HCT116 (cell line): ENCODE measurements around the gene NCAN. TPM values are rescaled to one million over a fixed set of nuclear protein-coding genes. Genes with fewer than 3 reads are reported as not detected.

Source experiments
- ATAC-seq: fragments of 200-7000 bp; cut with Tn5 transposase; 2 replicates; pipeline ENCODE4 v1.9.1; 2020; ENCODE audit warnings: mild to moderate bottlenecking, moderate library complexity
- BruUV-seq: library from RNA; stranded (reverse); fragments of 400-500 nt; replicated peaks from 2 replicates; lab custom pipeline; 2021; lab: Mats Ljungman, UMichigan
- CTCF ChIA-PET: fragments of 300-600 bp; sonication (Branson Sonifier 250); formaldehyde crosslinking; loops from one replicate; lab custom pipeline; 2021; ENCODE audit warnings: antibody characterized with exemption; lab: Charles Lee
- POLR2A ChIA-PET: fragments of 300-600, 350-600 bp; sonication (Branson Sonifier 250); formaldehyde crosslinking; loops from one replicate; lab custom pipeline; 2021; ENCODE audit warnings: antibody characterized with exemption; lab: Charles Lee
- RAD21 ChIA-PET, 2 experiments: fragments of 300-600 bp; sonication (Branson Sonifier 250); formaldehyde crosslinking; loops; one replicate each; lab custom pipeline; 2023; ENCODE audit warnings: low total read pairs in 2 of 2; ENCODE audit not compliant: uncharacterized antibody in 2 of 2, unreplicated experiment in 2 of 2, low non-redundant PET in 1 of 2; lab: Charles Lee
- DNase-seq: peaks from one replicate; pipeline ENCODE4 v3.0.0-alpha.2; 2010; ENCODE audit warnings: low read depth, low spot score
- H2AFZ ChIP-seq: fragments of 200-600 bp; shearing (Covaris generic), sonication (generic); 2 replicates; pipeline ENCODE4 v1.6.1; 2017; ENCODE audit warnings: low read depth, mixed run types, mixed read lengths, antibody characterized with exemption, low read length; ENCODE audit not compliant: poor library complexity, severe bottlenecking
- H3K27ac ChIP-seq: 2 replicates; pipeline ENCODE4 v1.5.1; 2012; ENCODE audit warnings: low read depth, low read length
- H3K27me3 ChIP-seq: fragments of 200-600 bp; sonication (generic); 2 replicates; pipeline ENCODE4 v1.6.1; 2016; ENCODE audit warnings: mixed run types, low read length, mixed read lengths; ENCODE audit not compliant: insufficient read depth
- H3K36me3 ChIP-seq, 2 experiments: fragments of 200-500 bp in 1 of 2; fragments of 200-600 bp in 1 of 2; sonication (Bioruptor generic) in 1 of 2; sonication (generic) in 1 of 2; 2 replicates each; pipeline versions ENCODE4 v1.5.1 to v1.6.1; 2014 to 2016; ENCODE audit warnings: low read length in 2 of 2, inconsistent platforms in 1 of 2, mixed read lengths in 1 of 2, mixed run types in 1 of 2; ENCODE audit not compliant: insufficient read depth in 2 of 2, control insufficient read depth in 1 of 2
- H3K4me1 ChIP-seq, 2 experiments: fragments of 200-600 bp in 1 of 2; sonication (generic) in 1 of 2; 2 replicates each; pipeline versions ENCODE4 v1.5.1 to v1.6.1; 2012 to 2017; ENCODE audit warnings: low read length in 2 of 2, inconsistent platforms in 1 of 2, mild to moderate bottlenecking in 1 of 2, mixed read lengths in 1 of 2, mixed run types in 1 of 2, moderate library complexity in 1 of 2; ENCODE audit not compliant: insufficient read depth in 2 of 2, control insufficient read depth in 1 of 2
- H3K4me2 ChIP-seq: fragments of 200-600 bp; sonication (generic); 2 replicates; pipeline ENCODE4 v1.6.1; 2017; ENCODE audit warnings: mixed run types, low read length, mixed read lengths
- H3K4me3 ChIP-seq, 2 experiments: fragments of 200-600 bp in 1 of 2; sonication (generic) in 1 of 2; replicated peaks in 1 of 2; 2 replicates each; pipeline ENCODE4 v1.5.1; 2011 to 2016; ENCODE audit warnings: low read length in 2 of 2, control low read depth in 1 of 2, low read depth in 1 of 2, mild to moderate bottlenecking in 1 of 2, mixed read lengths in 1 of 2, mixed run types in 1 of 2
- H3K79me2 ChIP-seq: fragments of 200-600 bp; sonication (generic); 2 replicates; pipeline ENCODE4 v1.6.1; 2017; ENCODE audit warnings: mild to moderate bottlenecking, mixed run types, low read length, moderate library complexity, mixed read lengths; ENCODE audit not compliant: insufficient read depth
- H3K9ac ChIP-seq: fragments of 200-600 bp; sonication (generic); 2 replicates; pipeline ENCODE4 v1.6.1; 2016; ENCODE audit warnings: low read length, mixed read lengths
- H3K9me2 ChIP-seq: fragments of 200-600 bp; sonication (generic), shearing (Covaris generic); 2 replicates; pipeline ENCODE4 v1.6.1; 2017; ENCODE audit warnings: mixed run types, mild to moderate bottlenecking, moderate library complexity; ENCODE audit not compliant: insufficient read depth
- H3K9me3 ChIP-seq, 2 experiments: fragments of 200-500 bp in 1 of 2; fragments of 200-600 bp in 1 of 2; sonication (Bioruptor generic) in 1 of 2; sonication (generic) in 1 of 2; 2 replicates each; pipeline ENCODE4 v1.6.1; 2014 to 2017; ENCODE audit warnings: low read length in 2 of 2, mixed read lengths in 2 of 2, inconsistent platforms in 1 of 2, low read depth in 1 of 2, mild to moderate bottlenecking in 1 of 2, mixed run types in 1 of 2, moderate library complexity in 1 of 2; ENCODE audit not compliant: control insufficient read depth in 1 of 2, insufficient read depth in 1 of 2
- H4K20me1 ChIP-seq: fragments of 200-600 bp; sonication (generic), shearing (Covaris generic); 2 replicates; pipeline ENCODE4 v1.6.1; 2017; ENCODE audit warnings: mixed run types, mild to moderate bottlenecking, moderate library complexity; ENCODE audit not compliant: insufficient read depth
- CBX3 ChIP-seq: IDR thresholded peaks from 2 replicates; pipeline ENCODE4 v1.6.1; 2012; ENCODE audit warnings: low read depth
- CEBPB ChIP-seq: IDR thresholded peaks from 2 replicates; pipeline ENCODE4 v1.6.1; 2012; ENCODE audit warnings: low read depth
- ELF1 ChIP-seq: IDR thresholded peaks from 2 replicates; pipeline ENCODE4 v1.6.1; 2012; ENCODE audit warnings: low read depth, borderline replicate concordance
- EZH2 ChIP-seq: fragments of 200-600 bp; sonication (generic); IDR thresholded peaks from 2 replicates; pipeline ENCODE4 v1.6.1; 2017; ENCODE audit warnings: antibody characterized with exemption, mixed run types
- FOSL1 ChIP-seq: IDR thresholded peaks from 2 replicates; pipeline ENCODE4 v1.6.1; 2012; ENCODE audit warnings: low read depth
- JUND ChIP-seq: IDR thresholded peaks from 2 replicates; pipeline ENCODE4 v1.6.1; 2012
- MAX ChIP-seq: IDR thresholded peaks from 2 replicates; pipeline ENCODE4 v1.6.1; 2012
- POLR2A ChIP-seq: IDR thresholded peaks from 2 replicates; pipeline ENCODE4 v1.7.0; 2011; ENCODE audit warnings: borderline replicate concordance; ENCODE audit not compliant: insufficient read depth, insufficient read length; ENCODE audit errors: extremely low read depth
- POLR2AphosphoS5 ChIP-seq: IDR thresholded peaks from 2 replicates; pipeline ENCODE4 v1.6.1; 2011; ENCODE audit warnings: mild to moderate bottlenecking, low read depth, low read length, moderate library complexity
- RAD21 ChIP-seq: IDR thresholded peaks from 2 replicates; pipeline ENCODE4 v1.6.1; 2012; ENCODE audit warnings: low read depth, mild to moderate bottlenecking
- SIN3A ChIP-seq: IDR thresholded peaks from 2 replicates; pipeline ENCODE4 v1.6.1; 2012; ENCODE audit warnings: low read depth
- SP1 ChIP-seq: IDR thresholded peaks from 2 replicates; pipeline ENCODE4 v1.6.1; 2012; ENCODE audit warnings: low read depth
- SRF ChIP-seq: IDR thresholded peaks from 2 replicates; pipeline ENCODE4 v1.6.1; 2012; ENCODE audit warnings: low read depth
- YY1 ChIP-seq: IDR thresholded peaks from 2 replicates; pipeline ENCODE4 v1.6.1; 2011; ENCODE audit warnings: low read length, low read depth, moderate library complexity, mild to moderate bottlenecking; ENCODE audit not compliant: insufficient replicate concordance; ENCODE audit errors: extremely low read depth
- ZBTB33 ChIP-seq: IDR thresholded peaks from 2 replicates; pipeline ENCODE4 v1.6.1; 2011; ENCODE audit warnings: mild to moderate bottlenecking, low read length, moderate library complexity; ENCODE audit not compliant: insufficient replicate concordance; ENCODE audit errors: extremely low read depth
- ZFX ChIP-seq: fragments of 450-650 bp; IDR thresholded peaks from 2 replicates; pipeline ENCODE4 v1.6.1; 2017
- intact Hi-C: fragments of 100-400 bp; cut with micrococcal nuclease; formaldehyde crosslinking; loops from 2 replicates; pipeline ENCODE4 v1.10.0; 2022
- total RNA-seq: library from RNA; stranded (reverse); gene quantifications from one replicate; pipeline ENCODE4 v1.2.1, GENCODE V29; 2021; ENCODE audit not compliant: unreplicated experiment
- TF ChIP-seq, protein P1 (sequence below): IDR thresholded peaks from 2 replicates; pipeline ENCODE4 v1.6.1; 2012; ENCODE audit warnings: low read depth
- TF ChIP-seq, protein P2 (sequence below): IDR thresholded peaks from 2 replicates; pipeline ENCODE4 v1.6.1; 2012
- TF ChIP-seq, protein P3 (sequence below), 3 experiments: fragments of 200-600 bp in 1 of 3; sonication (generic) in 1 of 3; IDR thresholded peaks in 2 of 3; conservative IDR thresholded peaks in 1 of 3; 2 replicates each; pipeline ENCODE4 v1.5.1; 2012 to 2017; ENCODE audit warnings: low read depth in 2 of 3, low read length in 2 of 3, antibody characterized with exemption in 1 of 3, borderline replicate concordance in 1 of 3, control low read depth in 1 of 3, mild to moderate bottlenecking in 1 of 3, mixed read lengths in 1 of 3, mixed run types in 1 of 3, moderate library complexity in 1 of 3; ENCODE audit not compliant: insufficient read depth in 1 of 3

Gene NCAN
- total RNA-seq, 1 experiment from 2014 or later, result 0.07 TPM

- ChIA-PET POLR2A (interaction anchor here (0.7 to 2.1 kb wide), 2 partner anchors 11 kb away, joined by 3 to 15 read pairs; partner anchors contain the start of gene NR2C2AP), CTCF (interaction anchor here (1.0 to 1.3 kb wide), 4 partner anchors 17 to 151 kb away, joined by 4 to 7 read pairs (median 4); no protein-coding TSS in a partner anchor)
- H3K4me3 ChIP-seq, result peak within 1 kb of the TSS; percentile 98 to 99
- TF ChIP-seq SP1 (peak; percentile 68), SRF (no peak), ZFX (peak; percentile 20; the same call in 1 of the 2 replicates), EZH2 (no peak), RAD21 (no peak), FOSL1 (no peak), POLR2AphosphoS5 (peak; percentile 60), ZBTB33 (peak; percentile 33), MAX (peak; percentile 85), CBX3 (no peak), CEBPB (no peak), YY1 (peak; percentile 72), POLR2A (peak; percentile 63), JUND (no peak), SIN3A (peak; percentile 54; the same call in 1 of the 2 replicates), ELF1 (no peak; the same call in 1 of the 2 replicates)
- TF ChIP-seq, protein P1, sequence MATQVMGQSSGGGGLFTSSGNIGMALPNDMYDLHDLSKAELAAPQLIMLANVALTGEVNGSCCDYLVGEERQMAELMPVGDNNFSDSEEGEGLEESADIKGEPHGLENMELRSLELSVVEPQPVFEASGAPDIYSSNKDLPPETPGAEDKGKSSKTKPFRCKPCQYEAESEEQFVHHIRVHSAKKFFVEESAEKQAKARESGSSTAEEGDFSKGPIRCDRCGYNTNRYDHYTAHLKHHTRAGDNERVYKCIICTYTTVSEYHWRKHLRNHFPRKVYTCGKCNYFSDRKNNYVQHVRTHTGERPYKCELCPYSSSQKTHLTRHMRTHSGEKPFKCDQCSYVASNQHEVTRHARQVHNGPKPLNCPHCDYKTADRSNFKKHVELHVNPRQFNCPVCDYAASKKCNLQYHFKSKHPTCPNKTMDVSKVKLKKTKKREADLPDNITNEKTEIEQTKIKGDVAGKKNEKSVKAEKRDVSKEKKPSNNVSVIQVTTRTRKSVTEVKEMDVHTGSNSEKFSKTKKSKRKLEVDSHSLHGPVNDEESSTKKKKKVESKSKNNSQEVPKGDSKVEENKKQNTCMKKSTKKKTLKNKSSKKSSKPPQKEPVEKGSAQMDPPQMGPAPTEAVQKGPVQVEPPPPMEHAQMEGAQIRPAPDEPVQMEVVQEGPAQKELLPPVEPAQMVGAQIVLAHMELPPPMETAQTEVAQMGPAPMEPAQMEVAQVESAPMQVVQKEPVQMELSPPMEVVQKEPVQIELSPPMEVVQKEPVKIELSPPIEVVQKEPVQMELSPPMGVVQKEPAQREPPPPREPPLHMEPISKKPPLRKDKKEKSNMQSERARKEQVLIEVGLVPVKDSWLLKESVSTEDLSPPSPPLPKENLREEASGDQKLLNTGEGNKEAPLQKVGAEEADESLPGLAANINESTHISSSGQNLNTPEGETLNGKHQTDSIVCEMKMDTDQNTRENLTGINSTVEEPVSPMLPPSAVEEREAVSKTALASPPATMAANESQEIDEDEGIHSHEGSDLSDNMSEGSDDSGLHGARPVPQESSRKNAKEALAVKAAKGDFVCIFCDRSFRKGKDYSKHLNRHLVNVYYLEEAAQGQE, result no peak
- TF ChIP-seq, protein P2, sequence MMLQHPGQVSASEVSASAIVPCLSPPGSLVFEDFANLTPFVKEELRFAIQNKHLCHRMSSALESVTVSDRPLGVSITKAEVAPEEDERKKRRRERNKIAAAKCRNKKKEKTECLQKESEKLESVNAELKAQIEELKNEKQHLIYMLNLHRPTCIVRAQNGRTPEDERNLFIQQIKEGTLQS, result no peak
- TF ChIP-seq, protein P3, sequence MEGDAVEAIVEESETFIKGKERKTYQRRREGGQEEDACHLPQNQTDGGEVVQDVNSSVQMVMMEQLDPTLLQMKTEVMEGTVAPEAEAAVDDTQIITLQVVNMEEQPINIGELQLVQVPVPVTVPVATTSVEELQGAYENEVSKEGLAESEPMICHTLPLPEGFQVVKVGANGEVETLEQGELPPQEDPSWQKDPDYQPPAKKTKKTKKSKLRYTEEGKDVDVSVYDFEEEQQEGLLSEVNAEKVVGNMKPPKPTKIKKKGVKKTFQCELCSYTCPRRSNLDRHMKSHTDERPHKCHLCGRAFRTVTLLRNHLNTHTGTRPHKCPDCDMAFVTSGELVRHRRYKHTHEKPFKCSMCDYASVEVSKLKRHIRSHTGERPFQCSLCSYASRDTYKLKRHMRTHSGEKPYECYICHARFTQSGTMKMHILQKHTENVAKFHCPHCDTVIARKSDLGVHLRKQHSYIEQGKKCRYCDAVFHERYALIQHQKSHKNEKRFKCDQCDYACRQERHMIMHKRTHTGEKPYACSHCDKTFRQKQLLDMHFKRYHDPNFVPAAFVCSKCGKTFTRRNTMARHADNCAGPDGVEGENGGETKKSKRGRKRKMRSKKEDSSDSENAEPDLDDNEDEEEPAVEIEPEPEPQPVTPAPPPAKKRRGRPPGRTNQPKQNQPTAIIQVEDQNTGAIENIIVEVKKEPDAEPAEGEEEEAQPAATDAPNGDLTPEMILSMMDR (IDR thresholded peaks at IDR 0.05 in 2 of 3, conservative IDR thresholded peaks at IDR 0.05 in 1 of 3; ENCODE audit: borderline replicate concordance in 1 of 3, insufficient read depth in 1 of 3, low read depth in 2 of 3, low read length in 2 of 3), result no peak
These were observed 19.5 kb upstream of the NCAN start, which contains the start of the genes BORCS8 and RFXANK for GRCh38 chr19:19192078-19192882. TSS of gene BORCS8 (minus strand) at chr19:19192152. CDS start at chr19:19192117, 35 bp downstream. TSS of gene RFXANK (plus strand) at chr19:19192258. CDS start at chr19:19193947, 1,689 bp downstream.

More at GRCh38 chr19:19192078-19192882, 19.5 kb upstream of the NCAN start, which contains the start of the genes BORCS8 and RFXANK:
- Histone ChIP-seq H3K27me3 (no peaks in the 10 kb centered on the region), H4K20me1 (no peaks in the 10 kb centered on the region), H3K9ac (peak within 1 kb of the TSS; percentile 98), H3K9me2 (no peaks in the 10 kb centered on the region), H3K4me1 (peaks cover 16 to 22% of the 10 kb centered on the region in 2 experiments; a peak in 3 of 4 replicates), H2AFZ (peak within 1 kb of the TSS; percentile 93), H3K36me3 (peaks cover 3 to 5% of the 10 kb centered on the region in 2 experiments; a peak in 2 of 4 replicates), H3K9me3 (no peaks in the 10 kb centered on the region), H3K27ac (peak within 1 kb of the TSS; percentile 94), H3K4me2 (peak within 1 kb of the TSS; percentile 98), H3K79me2 (peaks cover 41% of the 10 kb centered on the region)
- no TSS peak for BruUV-seq
- intact Hi-C loops, result loop anchor here (1.0 kb wide), 1 partner anchor 11 kb away; the partner anchor contains the start of gene NR2C2AP
- RAD21 ChIA-PET, result no interaction called here
- ATAC-seq (peak; percentile 90), DNase-seq (peak; percentile 98)
